ENCODE results near the gene CD2AP.

- TF ChIP-seq POLR2AphosphoS5 (IDR thresholded peaks at IDR 0.05): no peak
- no peak for TF ChIP-seq CTCF (IDR thresholded peaks at IDR 0.05)
These were observed 38.3 kb upstream of the CD2AP start for GRCh38 chr6:47439348-47439668.

Measured in gastroesophageal sphincter (tissue), 3 donors.